DMS 273 (cell line): Measurements from ENCODE around the gene DVL3.

ENCODE experiments used
- DNase-seq: peaks from one replicate; lab custom pipeline; 2025; ENCODE audit not compliant: unreplicated experiment; lab: John Stamatoyannopoulos, UW

DVL3 gene

DNA sequence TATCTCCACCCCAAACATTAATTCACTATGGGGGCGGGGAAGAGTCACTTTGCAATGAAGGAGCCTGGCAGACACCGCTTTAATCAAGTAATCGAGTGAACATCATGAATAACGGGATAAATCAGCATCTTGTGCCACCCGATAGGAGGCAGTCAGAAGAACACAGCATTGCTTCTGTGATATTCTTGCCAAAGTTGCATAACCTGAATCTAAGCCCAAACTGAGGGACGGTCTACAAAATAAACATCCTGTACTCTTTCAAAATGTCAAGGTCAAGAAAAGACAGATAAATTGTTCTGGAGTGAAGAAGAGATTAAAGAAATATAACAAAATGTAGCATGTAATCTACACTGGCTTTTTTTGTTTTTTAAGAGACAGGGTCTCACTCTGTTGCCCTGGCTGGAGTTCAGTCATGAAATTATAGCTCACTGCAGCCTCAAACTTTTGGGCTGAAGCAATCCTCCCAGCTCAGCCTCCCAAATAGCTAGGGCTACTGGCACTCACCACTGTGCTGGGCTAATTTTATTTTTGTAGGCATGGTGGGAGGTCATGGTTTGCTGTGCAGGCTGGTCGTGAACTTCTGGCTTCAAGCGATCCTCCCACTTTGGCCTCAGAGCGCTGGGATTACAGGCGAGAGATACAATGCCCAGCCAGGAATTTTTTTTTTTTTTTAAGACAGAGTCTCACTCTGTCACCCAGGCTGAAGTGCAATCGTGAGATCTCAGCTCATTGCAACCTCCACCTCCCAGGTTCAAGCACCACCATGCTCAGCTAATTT lies 54.2 kb downstream of the DVL3 start:
- no peak for DNase-seq

DNA sequence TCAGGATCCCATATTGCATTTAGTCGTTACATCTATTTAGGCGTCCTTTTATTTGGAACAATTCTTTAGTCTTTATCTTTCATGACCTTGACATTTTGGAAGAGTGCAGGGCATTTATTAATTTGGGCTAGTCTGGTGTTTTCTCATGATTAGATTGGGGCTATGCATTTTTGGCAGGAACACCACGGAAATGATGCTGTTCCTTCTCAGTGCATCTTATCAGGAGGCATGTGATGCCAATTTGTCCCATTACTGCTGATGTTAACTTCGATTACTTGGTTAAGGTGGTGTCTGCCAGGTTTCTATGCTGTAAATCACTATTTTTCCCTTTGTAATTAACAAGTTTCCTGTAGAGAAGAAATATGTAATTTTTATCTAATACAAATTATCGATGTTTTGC lies 56.1 kb downstream of the DVL3 start:
- no peak for DNase-seq

DNA sequence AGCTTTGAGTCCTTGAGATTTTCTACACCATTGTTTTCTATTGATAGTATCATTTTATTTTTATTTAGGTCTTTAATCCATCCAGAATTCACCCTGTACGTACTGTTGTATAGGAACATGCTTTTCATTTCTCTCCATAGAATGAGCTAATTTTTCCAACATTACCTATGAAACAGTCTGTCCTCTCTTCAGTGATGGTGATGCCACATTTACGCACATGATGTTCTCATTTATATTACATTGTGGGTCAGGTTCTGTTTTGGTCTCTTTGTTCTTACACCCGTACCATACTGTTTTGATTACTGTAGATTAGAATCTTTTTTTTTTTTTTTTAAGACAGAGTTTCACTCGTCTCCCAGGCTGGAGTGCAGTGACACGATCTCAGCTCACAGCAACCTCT lies 56.5 kb downstream of the DVL3 start:
- no peak for DNase-seq

DNA sequence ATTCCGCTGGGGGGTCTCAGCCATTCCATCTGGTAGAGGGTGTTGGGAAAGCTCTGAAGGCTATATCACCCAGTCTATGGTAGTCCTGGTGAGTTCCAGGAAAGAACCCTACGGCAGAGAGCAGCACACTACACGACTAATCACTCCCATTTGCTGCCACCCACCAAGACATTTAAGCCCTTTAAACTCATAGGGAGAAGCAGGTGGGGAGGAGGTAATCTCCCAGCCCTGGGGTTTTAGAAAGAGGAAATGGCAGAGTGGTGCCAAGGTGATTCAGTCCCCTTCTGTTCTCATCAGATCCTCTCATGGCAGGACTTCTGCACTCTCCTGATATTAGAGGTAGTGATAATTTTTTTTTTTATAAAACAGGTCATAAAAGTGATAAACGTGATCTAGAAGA lies 63.6 kb downstream of the DVL3 start:
- no peak for DNase-seq

DNA sequence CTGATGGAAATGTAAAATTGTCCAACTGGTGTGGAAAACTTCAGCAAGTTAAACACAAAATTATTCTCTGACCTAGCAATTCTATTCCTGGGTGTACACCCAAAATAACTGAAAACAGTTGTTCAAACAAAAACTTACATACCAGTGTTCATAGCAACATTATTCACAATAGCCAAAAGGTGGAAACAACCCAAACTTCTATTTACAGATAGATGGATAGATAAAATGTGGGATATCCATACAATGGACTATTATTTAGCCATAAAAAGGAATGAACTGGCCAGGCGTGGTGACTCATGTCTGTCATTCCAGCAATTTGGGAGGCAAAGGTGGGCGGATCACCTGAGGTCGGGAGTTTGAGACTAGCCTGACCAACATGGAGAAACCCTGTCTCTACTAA lies 67.3 kb downstream of the DVL3 start:
- DNase-seq = no peak
